A172 (cell line): ENCODE data around the gene SLC37A1. TPM values are rescaled to one million over a fixed set of nuclear protein-coding genes. Genes with fewer than 3 reads are reported as not detected.

ENCODE experiments used
- DNase-seq: peaks from one replicate; pipeline ENCODE4 v3.0.0-alpha.2; 2015; ENCODE audit warnings: low spot score
- total RNA-seq: library from RNA; depleted of rRNA; stranded (reverse); fragments of >200 nt; shearing (Covaris generic); gene quantifications from 2 replicates; pipeline ENCODE4 v1.2.3, GENCODE V29; 2014

Gene SLC37A1
- total RNA-seq, 1 experiment from 2014 or later, result 1.1 TPM

DNA sequence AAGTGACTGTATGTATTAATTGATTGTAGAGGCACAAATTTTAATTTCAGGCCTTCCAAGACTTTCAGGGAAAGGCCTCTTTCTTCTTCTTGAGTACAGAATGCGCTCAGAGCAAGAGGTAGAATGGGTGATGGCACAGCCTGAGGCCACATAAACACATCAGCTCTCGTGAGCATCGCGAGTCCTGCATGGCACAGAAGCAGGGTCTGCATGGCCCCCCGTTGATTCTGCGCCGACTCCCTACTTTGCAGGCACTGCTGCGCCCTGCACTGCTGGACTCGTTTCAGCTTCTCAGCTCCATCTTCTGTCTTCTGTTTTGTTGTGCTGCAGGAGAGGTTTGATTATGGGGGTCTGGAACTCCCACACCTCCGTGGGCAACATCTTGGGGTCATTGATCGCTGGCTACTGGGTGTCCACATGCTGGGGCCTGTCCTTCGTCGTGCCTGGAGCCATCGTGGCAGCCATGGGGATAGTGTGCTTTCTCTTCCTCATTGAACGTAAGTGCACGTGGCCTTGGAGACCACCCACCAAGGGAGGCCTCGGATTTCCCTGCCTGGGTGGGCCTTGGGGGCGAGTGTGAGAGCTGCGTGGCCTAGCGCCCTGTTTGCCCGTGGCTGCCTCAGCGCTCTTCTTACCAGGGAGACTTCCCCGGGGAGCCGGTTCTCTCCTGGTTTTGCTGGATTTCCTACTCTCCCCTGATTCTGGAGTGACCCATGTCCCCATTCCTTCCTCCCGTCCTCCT lies 29.6 kb downstream of the SLC37A1 start:
- DNase-seq, result no peak

DNA sequence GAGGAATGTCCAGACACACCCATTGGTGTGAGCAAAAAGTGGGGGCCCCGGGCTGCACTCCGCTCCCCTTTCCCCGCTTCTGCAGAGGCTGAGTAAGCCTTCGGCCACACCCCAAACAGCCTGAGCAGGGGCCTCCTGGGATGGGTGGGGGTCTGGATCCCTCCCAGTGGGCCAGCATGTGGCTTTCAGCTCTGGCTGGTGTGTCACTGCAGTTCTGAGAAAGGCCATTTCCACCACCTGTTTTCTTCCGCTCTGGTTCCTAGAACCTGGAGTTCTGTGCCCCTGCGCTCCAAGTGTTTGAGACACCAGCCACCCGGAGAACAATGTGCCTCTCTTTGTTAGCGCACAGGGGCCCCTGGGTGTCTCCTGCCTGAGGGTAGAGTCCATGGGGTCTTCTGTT lies 30.9 kb downstream of the SLC37A1 start:
- DNase-seq, result no peak

- DNase-seq, result no peak
These were observed 31.7 kb downstream of the SLC37A1 start for GRCh38 chr21:42545317-42545716.

- DNase-seq, result no peak
These were observed 32.1 kb downstream of the SLC37A1 start for GRCh38 chr21:42545745-42546144.

DNA sequence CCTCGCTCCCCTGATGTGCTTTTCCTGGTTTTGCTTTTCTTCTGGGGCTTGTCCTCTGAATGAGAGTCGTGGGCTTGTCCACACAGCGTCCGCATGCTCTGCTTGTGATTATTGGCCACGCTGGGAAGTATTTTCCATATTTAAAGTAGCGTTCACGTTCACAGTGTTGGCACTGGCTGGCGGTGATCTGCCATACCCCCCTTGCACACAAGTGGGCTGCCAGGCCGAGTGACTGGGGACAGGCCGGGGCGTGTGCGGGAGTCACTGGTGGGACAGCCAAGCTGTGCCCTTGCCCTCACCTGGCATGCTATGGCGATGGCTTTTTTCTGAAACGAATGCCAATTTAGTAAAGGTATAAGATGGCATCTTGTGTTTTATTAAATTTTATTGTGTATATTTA lies 32.8 kb downstream of the SLC37A1 start:
- no peak for DNase-seq

DNA sequence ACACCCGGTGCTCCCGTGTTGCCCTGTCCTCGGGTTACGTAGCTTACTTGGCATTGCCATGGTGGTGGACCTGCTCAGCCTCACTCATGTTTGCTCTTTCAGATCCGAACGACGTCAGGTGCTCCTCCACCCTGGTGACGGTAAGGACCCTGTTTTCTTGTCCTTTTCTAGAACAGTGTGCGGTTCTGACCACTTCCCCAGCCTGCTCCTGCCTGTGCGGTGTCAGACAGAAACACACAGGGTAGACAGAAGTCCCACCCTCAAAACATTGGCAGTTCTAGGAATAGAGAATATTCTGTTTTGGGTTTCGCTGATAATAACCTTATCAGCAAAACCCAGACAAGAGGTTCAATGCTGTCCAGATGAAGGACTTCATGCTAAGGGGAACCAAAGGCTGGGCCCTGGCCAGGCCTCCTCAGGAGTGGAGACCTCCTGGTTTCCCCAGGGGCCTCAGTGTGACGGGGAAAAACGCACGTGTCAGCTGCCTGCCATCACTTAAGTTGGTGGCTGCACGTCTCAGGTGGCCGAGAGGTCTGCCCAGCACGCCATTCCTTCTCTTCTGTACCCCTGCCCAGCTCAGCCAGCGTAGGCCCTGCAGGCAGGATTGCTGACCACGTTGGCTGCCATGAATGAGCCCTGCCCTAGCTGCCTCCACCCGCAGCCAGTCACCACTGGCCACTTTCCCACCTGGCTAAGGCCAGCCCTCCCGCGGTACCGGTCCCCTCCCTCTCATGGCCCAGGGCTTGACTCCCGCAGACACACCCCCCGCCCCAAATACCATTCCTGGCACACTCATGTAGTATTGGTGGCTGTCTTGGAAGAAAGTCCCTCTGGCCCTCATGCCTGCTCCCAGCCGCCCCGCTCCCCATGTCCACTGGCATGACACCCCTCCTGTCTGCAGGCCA lies 33.6 kb downstream of the SLC37A1 start:
- DNase-seq, result no peak

DNA sequence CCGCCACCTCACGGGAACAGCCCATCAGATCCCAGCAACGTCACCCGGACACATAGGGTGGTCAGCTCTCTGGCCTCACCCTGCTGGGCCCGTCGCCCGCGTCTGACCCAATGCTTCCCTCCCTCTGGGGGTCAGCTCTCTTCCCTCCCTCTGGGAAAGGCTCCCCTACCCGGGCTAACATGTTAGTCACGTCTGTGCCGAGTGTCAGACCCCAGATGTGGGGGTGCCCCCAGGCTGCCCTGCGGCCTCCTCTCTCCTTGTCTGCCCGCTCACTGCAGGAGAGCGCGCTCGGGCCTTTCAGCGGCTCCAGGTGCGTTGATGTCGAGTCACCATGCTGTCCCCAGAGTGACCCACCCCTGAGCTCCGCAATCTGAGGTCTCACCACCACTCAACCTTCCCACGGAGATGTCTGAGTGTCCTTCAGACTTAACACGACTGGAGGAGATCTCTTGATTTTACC lies 34.3 kb downstream of the SLC37A1 start:
- no peak for DNase-seq

DNA sequence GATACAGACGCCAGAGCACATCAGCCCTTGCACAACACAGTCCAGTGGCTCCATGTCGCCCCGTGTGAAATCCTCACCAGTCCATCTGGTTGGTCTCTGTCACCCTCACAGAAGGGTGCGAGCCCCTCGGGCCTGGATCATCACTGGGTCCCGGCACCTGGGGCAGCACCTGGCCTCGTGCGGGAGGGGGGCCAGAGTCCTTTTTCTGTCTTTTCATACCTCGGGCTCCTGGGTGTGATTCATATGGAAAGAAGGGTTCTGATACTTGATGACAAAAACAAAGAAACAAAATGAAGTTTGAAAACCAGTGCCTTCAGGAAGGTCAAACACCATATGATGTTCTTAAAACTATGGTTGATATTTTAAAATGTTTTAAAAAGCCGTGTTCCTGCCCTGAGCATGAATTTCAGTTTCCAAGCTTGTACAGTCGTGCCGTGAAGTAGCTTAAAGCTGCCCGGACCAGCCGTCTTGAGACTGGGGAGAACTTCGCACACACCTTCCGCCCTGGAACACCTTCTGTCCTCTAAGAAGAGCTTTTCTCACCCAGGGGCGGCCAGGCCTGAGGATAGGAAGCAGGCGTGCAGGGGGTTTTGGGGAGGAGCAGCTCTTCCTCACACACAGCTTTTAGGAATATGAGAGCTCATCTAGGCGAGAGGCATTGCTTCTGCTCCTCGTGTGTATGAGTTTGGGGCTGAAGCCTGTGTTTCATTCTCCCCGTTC lies 35.2 kb downstream of the SLC37A1 start:
- DNase-seq, result no peak

- no peak for DNase-seq
These were observed 37.2 kb downstream of the SLC37A1 start for GRCh38 chr21:42550817-42551216.

DNA sequence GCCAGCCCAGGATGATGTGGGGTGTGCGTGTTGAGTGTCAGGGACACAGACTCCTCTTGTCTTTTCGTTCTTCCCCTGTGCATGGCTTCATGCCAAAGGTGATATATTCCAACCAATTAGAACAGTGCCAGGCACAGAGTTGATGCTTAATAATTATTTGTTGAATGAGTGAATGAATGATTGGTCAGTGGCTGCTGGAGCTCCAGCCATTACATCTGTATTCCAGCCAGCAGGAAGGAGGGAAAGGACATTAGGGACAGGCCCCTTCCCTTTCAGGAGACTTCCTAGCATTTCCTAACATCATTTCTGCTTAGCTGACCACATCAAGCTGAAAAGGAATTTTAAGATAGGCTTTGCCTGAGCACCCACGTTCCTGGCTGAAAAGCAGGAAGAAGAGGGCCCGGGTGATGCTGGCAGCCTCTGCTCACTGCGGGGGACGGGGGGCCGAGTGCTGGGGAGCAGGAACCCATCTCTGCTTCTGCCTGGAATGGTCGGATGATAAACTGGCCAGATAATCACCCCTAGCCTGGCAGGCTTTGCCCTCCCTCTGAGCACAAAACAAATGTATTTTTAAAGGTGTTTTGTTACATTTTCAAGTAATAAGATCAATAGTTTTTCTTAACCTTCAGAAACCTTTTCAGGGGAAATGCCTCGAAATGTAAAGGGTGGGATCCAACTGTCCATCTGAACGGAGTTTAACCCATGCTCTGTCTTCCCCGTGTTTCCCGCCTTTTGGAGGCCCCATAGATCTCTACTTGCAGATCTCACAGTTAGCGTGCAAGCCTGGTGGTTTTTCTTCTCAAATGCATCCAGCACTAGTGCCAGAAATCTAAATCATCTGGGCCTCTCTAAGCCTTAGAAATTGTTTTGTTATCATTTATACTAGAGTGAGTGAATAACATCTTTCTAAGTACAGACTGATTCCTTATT lies 39.0 kb downstream of the SLC37A1 start:
- no peak for DNase-seq

GRCh38 chr21:42553435-42553834 lies 39.8 kb downstream of the SLC37A1 start:
- DNase-seq, result no peak

GRCh38 chr21:42554251-42554961 lies 40.8 kb downstream of the SLC37A1 start:
- DNase-seq, result no peak

DNA sequence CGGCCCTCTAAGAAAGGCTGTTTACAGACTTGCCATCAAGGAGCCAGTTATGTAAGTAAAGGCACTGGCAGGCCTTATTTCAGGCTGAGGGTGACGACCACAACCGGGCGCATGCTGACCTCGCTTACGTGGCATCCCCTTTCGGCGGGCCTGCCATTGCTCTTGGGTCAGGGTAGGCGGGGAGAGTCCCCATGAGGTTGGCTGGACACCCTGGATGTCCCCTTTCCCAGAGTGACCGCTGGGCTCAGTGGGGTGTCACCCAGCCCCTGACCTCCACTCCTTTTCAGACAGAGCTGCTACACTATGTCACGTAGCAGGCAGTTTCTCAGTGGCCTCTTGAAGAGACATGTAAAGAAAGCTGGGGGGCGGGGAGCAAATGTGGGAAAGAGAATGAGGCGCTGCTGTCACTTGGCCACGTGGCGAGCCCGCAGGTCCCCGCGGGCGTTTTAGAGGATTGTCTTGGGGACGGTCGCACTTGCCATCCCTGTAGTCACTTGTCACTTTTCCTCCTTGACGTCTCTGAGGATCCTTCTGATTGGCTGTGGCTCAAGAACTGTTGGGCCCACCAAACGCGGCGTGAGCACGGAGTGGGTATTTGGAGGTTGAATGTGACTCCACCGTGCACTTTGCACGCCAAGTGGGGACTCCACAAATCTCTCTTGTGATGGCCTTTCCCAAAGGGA lies 42.2 kb downstream of the SLC37A1 start:
- DNase-seq, result no peak

DNA sequence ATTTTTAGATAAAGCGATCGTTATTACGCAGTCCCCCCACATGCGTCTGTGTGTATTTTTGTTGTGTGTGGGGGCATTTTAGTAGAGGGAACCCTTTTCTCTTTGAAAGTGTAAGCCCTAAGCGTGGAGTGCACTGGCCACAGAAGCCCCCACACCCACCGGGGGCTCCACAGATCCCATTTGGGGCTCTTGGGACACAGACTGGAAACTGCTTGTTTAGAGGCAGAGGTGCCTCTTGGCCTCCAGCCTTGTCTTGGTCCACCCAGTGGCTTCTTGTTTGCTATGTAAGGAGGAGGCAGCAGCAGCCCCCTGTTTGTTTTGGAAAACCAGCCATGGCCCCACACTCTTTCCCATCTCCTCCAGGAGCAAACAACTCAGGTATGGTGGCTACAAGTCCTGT lies 42.8 kb downstream of the SLC37A1 start:
- no peak for DNase-seq

- no peak for DNase-seq
These were observed 43.3 kb downstream of the SLC37A1 start for GRCh38 chr21:42556960-42557359.

- DNase-seq, result no peak
These were observed 43.8 kb downstream of the SLC37A1 start for GRCh38 chr21:42557420-42557819.

- DNase-seq, result no peak
These were observed 44.7 kb downstream of the SLC37A1 start for GRCh38 chr21:42558368-42558767.

- no peak for DNase-seq
These were observed 45.2 kb downstream of the SLC37A1 start for GRCh38 chr21:42558846-42559245.

GRCh38 chr21:42559326-42559725 lies 45.7 kb downstream of the SLC37A1 start:
- DNase-seq, result no peak
